ENCODE measurements around the gene NBAS.

- TF ChIP-seq EHMT2 (IDR thresholded peaks at IDR 0.05; ENCODE audit: low read depth) (no peak), MYC (IDR thresholded peaks at IDR 0.05; ENCODE audit: borderline replicate concordance, low read length) (no peak), POLR2A (IDR thresholded peaks at IDR 0.05; ENCODE audit: low read length) (no peak), CTCF (IDR thresholded peaks at IDR 0.05) (no peak), SMC3 (IDR thresholded peaks at IDR 0.05) (no peak), ZFP36 (IDR thresholded peaks at IDR 0.05; ENCODE audit: borderline replicate concordance, partially characterized antibody) (no peak), HMGXB4 (CRISPR knock-in tag; IDR thresholded peaks at IDR 0.05; ENCODE audit: borderline replicate concordance) (no peak), E2F6 (IDR thresholded peaks at IDR 0.05; ENCODE audit: borderline replicate concordance, low read depth) (no peak), ELK1 (IDR thresholded peaks at IDR 0.05; ENCODE audit: low read depth, low read length) (no peak), ZC3H11A (IDR thresholded peaks at IDR 0.05) (no peak), KDM1A (IDR thresholded peaks at IDR 0.05; ENCODE audit: low read depth) (no peak), JUNB (IDR thresholded peaks at IDR 0.05) (no peak), EP300 (IDR thresholded peaks at IDR 0.05) (no peak)
Measured at GRCh38 chr2:15448250-15448839, 112.8 kb downstream of the NBAS start.

Measured in A549 (cell line).